Loucy (cell line): ENCODE results near the gene ELF3.

Experiments
- EZH2phosphoT487 ChIP-seq: fragments of 200-600 bp; IDR thresholded peaks from 2 replicates; pipeline ENCODE4 v1.6.1; 2018; ENCODE audit warnings: antibody characterized with exemption, mild to moderate bottlenecking, moderate library complexity, borderline replicate concordance
- TF ChIP-seq, protein P1 (sequence below): fragments of 200-600 bp; sonication (generic); conservative IDR thresholded peaks from 2 replicates; pipeline ENCODE4 v1.5.1; 2014; ENCODE audit warnings: mild to moderate bottlenecking, antibody characterized with exemption, low read length

DNA sequence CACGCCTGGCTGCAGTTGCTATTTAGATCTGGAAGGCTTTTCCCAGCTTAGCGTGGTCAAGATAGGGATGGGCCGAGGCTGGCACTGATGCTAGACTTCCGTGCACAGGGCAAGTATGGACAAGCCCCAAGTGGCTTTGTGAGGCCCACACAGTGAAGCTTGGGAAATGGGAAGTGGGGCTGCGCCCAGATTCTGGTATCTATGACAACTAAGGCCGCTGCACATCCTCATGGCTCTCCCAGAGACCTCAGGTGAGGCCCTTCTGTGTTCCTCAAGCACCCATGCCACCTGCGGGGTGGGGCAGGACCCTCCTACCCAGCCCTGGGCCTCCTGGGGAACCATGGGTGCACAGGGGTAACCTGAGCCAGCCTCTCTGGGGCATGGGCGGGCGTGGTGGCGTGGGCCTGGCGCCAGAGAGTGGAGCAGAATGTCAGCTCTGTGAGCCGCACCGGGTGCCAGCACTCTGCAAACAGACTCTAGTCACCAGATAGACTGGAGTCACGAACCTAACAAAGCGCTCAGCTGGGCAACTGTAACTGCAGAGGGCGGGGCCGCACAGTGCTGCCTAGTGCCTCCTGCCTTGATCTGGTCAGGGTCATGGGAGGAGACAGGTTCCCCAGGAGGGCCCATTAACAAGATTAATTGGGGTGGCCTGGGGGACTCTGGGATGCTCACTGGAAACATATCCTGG is 46.4 kb downstream of the ELF3 start:
- no peak for TF ChIP-seq EZH2phosphoT487
- TF ChIP-seq, protein P1, sequence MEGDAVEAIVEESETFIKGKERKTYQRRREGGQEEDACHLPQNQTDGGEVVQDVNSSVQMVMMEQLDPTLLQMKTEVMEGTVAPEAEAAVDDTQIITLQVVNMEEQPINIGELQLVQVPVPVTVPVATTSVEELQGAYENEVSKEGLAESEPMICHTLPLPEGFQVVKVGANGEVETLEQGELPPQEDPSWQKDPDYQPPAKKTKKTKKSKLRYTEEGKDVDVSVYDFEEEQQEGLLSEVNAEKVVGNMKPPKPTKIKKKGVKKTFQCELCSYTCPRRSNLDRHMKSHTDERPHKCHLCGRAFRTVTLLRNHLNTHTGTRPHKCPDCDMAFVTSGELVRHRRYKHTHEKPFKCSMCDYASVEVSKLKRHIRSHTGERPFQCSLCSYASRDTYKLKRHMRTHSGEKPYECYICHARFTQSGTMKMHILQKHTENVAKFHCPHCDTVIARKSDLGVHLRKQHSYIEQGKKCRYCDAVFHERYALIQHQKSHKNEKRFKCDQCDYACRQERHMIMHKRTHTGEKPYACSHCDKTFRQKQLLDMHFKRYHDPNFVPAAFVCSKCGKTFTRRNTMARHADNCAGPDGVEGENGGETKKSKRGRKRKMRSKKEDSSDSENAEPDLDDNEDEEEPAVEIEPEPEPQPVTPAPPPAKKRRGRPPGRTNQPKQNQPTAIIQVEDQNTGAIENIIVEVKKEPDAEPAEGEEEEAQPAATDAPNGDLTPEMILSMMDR: no peak
